GM19023 (cell line): ENCODE results near the gene PNLIP.

Experiments used
- ATAC-seq: cut with Tn5 transposase; IDR thresholded peaks from one replicate; pipeline ENCODE4 v1.9.1; 2021; ENCODE audit warnings: mild to moderate bottlenecking, moderate library complexity; ENCODE audit not compliant: unreplicated experiment

PNLIP gene

DNA sequence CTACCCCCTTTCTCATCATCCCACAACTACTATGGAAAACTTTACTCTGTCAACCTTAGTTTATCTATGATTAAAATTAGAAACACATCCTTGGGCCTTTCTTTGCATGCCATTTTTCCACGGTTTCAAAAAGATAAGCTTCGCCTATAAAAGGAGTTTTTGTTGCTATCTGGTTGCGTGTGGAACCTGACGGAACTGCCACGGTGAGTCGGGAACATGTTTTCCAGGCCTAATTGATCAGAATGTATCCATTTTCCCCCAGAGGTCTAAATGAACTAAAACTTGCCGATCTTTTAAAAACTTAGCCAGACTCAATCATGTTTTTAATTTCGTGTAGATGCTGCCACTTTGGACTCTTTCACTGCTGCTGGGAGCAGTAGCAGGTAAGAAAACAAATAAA lies at the start of gene PNLIP:
PNLIP (plus strand) TSS at position 176 of the 400 bp plus-strand sequence; CDS start at position 338, 162 bp downstream.
- ATAC-seq, result no peak

GRCh38 chr10:116504786-116505185 lies 40.9 kb upstream of the PNLIP start:
- no peak for ATAC-seq

DNA sequence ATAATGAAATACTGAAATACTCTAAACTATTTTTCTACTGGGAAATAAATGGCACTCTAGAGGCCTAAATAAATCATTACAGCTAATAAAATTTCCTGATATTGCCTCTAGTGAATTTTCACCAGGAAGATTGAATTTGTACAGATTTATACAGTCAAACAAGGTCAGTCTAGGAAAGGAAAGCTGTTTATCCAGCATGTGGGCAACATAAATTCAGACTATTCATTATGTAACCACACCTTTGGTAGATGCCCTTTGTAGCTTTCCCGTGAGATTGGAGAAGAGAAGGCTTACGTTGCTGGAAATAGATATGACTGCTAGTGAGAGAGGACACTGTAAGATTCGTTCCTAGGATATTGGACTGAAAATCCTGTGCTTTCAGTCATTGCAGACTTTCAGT lies 35.2 kb upstream of the PNLIP start:
- ATAC-seq, result no peak

GRCh38 chr10:116511365-116511764 lies 34.4 kb upstream of the PNLIP start:
- no peak for ATAC-seq

DNA sequence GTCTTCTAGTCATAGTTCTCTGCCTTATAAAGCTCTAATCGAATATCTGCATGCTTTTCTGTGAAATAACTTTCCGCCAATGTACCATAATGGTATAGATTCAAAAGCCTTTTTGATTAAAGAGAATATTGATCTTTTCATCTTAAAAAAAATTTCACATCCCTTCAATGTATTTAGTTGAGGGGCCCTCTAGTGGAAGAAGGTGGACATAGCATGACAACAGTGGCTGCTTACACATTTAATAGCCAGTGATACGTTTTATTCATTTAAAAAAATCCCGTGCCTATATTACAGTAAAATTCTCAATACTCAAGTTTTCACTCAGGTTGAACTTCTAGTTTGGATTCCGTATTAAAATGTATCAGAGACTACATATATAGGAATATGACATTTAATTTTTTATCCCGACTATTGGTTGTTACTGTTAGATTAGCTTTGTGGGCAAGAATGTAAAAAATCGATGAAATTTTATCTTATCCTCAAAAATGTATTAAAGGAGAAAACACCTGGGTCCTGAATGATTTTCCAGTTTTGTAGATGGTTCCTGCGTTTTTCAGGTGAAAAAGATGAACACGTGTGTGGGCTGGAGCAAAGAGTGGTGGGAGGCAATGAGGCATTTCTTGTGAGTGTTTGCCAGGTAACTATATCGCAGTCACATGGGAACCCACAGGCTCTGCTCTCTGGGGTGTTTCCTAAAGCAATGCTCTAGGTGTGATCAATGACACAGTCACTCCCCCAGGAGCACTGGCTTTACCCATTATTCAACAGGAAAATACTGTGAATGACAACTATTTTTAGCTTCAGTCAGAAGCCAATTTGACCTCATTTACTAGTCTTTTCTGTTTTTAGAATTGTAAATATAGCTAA lies 24.1 kb upstream of the PNLIP start:
- no peak for ATAC-seq

DNA sequence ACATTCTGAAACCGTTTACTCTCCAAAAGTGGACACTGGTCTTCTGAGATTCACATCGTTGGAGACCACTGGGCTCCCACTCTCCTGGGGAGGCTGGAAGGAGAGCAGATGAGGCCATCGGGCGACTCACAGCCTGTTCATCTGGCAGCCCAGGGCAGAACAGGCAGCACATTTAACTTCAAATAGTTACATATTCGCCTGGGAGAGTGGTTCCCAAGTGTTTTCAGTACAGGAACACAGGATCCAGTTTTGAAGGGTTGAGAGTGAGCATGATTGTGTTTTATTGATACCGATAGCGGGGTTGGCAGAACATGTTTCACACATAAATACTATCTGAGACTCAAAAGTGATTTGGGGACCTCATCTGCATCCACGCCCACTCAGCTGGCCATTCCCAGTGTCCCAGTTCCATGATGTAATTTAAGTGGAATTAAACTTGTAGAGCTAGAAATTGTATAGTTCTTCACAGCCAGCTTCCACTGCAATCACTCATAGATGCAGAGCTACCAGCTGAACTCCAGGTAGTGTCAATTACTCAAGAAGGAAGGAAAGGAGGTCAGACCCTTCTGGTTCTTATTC lies 22.8 kb upstream of the PNLIP start:
- no peak for ATAC-seq

DNA sequence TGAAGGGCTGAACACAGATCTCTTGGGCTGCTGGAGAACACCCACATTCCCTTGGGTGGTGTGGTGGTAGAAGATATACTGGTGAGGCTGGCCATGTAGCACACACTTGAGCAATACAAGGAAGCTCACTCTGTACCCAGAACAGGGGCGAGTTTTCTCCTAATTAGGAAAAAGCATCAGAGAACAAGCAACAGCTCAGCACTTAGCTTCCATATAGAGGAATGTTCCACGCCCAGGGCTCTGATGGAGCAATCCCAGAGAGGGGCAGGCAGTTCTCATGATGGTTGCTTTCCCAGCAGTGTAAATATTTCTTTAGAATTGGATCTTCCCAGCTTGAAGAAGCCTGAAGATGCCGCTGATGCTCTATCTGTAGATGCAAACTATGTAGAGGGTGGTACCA lies 21.0 kb upstream of the PNLIP start:
- no peak for ATAC-seq

- ATAC-seq, result no peak
These were observed 19.5 kb upstream of the PNLIP start for GRCh38 chr10:116526219-116526618.

GRCh38 chr10:116536810-116537209 lies 8.9 kb upstream of the PNLIP start:
- no peak for ATAC-seq

GRCh38 chr10:116538456-116538855 lies 7.3 kb upstream of the PNLIP start:
- ATAC-seq, result no peak

- ATAC-seq, result no peak
These were observed 6.7 kb upstream of the PNLIP start for GRCh38 chr10:116538992-116539391.

DNA sequence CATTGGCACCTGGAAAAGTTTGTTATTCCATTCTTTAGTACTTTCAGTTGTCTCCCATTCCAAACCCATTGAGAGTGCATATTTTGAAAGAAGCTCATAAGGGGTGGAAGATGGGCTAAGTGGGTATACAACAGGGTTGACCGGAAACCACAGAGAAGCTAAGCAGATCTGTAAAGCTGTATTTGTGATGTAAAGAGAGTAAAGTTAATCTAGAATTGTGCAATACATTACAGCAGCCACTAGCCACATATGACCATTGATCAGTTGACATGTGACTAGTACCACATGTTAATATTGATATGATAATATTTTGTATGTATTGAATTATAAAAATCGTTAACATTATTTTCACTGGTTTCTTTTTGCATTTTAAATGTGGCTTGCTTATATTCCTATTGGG lies 4.9 kb upstream of the PNLIP start:
- no peak for ATAC-seq

- ATAC-seq, result no peak
These were observed 3.6 kb upstream of the PNLIP start for GRCh38 chr10:116542007-116542677.

GRCh38 chr10:116545122-116545521 lies 609 bp upstream of the PNLIP start:
- ATAC-seq, result no peak

DNA sequence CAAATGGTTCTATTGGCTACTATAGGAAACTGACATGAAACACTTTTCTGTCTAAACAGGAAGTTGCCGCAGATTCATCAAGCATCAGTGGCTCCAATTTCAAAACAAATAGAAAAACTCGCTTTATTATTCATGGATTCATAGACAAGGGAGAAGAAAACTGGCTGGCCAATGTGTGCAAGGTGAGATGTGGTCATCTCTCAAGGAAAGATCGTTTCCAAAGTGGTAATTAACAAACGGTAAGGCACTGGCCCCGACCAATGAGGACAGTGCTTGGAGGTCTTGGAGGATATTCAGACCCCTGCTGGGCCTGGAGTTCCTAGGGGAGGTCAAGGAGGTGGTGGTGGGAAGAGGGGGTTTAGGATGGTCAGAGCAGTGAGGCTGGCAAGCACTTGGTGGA lies 2.6 kb downstream of the PNLIP start:
- no peak for ATAC-seq

- no peak for ATAC-seq
These were observed 7.7 kb downstream of the PNLIP start for GRCh38 chr10:116553378-116553980.

- no peak for ATAC-seq
These were observed 8.9 kb downstream of the PNLIP start for GRCh38 chr10:116554628-116555027.

GRCh38 chr10:116555880-116556279 lies 10.1 kb downstream of the PNLIP start:
- no peak for ATAC-seq

DNA sequence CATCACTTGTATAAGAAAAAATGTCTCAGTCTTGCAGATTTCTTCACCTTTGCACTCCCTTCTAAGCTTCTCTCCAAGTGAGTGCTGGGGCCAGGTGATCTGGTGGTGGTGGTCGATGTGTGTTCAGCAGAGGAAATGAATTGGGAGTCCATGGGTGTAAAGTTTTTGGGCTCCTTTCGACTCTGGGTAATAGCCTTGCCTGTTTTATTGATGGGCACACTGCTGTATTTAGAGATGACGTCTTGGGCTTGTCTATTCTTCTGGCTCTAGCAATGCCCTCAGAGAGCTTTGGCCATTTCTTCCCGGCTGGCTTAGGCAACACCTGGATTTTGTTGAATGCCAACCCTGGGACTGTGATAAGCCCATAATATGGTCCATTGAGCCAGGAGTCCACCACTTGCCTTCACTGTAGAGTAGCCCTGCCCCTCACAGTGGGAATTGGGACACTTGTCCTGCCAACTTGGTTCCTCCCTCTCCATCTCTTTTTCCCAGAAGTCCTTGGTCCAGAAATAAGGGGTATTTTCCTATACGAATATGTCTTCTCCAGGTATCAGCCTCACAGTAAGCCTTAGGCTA lies 11.7 kb downstream of the PNLIP start:
- no peak for ATAC-seq

DNA sequence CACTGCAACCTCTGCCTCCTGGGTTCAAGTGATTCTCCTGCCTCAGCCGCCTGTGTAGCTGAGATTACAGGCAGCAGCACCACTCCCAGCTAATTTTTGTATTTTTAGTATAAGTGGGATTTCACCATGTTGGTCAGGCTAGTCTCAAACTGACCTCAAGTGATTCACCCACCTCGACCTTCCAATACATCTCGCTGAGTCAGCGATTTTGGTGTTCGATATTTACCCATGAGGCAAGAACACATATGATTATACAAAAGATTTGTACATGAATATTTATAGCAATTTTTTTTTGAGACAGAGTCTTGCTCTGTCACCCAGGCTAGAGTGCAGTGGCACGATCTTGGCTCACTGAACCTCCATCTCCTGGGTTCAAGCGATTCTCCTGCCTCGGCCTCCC lies 19.8 kb downstream of the PNLIP start:
- ATAC-seq, result no peak

- no peak for ATAC-seq
These were observed 21.2 kb downstream of the PNLIP start for GRCh38 chr10:116566932-116567331.
